Measurements from ENCODE around the gene LRRC28.

LRRC28 gene

GRCh38 chr15:99424978-99425656, 173.8 kb downstream of the LRRC28 start:
- DNase-seq: no peak

- no peak for DNase-seq
Observed at GRCh38 chr15:99425657-99426301, 174.5 kb downstream of the LRRC28 start.

DNA sequence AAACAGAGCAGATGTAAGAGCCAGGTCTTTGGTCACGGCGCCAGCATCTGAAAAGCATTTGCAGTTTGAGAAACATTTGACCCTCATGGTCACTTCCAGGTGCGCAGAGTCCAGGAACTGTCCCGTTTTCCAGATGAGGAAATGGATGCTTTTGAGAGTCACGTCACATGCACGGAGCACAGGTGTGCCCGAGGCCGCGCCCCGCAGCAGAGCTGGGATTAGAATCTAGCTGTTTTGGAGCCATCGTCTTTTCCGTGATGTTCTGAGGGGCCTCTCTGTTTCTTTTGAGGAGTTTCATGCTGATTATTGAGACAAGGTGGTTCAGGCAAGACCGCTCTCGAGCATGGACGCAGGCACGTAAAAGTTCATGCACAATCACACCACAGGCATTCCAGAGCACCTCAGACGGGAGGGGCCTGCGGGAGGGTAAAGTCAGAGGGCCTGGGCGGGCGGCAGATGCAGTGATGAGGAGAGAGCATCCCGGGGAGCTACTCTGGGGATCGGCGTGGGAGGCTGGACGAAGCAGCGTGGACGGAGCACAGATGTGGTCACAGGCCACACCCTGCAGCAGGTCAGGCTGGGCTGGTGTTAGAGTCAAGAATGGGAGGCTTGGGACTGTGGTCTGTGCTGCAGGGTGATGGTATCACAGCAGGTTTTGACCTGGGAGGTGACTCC, 175.3 kb downstream of the LRRC28 start:
- DNase-seq: no peak

DNA sequence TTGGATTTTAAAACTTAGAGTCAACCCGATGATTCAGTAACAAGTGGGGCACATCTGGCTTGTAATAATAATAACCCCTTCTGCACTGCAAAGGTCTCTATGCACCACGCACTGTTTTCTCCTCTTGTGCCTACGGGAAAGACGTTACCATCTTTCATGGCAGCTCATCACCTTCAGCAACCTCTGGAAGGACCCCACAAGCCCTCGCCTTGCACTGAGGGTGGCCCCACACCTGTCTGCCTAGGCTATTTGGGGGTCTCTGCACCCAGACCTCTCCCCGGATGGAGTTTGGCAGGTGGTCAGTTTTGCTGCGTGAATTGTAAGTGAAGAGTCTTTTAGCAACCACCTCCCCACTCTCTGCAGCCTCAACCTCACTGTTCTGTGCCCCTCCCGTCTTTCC, 175.9 kb downstream of the LRRC28 start:
- DNase-seq: no peak

GRCh38 chr15:99427668-99428361, 176.5 kb downstream of the LRRC28 start:
- DNase-seq: no peak

DNA sequence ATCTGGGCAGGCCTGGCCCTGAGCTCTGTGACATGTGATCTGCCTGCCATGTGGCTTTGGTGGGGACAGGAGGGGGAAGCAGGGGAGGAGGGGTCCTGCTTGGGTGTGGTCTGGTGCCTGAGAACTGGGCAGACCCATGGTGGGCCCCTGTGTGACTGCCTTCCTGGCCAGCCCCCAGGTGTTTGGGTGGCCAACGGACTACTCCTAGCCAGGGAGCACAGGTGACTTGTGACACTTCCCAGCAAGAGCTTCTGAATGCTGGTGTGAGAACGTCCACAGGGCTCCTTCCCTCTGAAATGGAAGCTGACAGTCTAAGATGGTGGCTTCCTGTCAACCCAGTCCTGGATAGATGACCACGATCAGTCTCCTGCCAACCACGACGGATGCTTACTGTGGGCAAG, 178.4 kb downstream of the LRRC28 start:
- no peak for DNase-seq

GRCh38 chr15:99430881-99431401, 179.7 kb downstream of the LRRC28 start:
- DNase-seq: no peak

- no peak for DNase-seq
Observed at GRCh38 chr15:99431661-99432091, 180.4 kb downstream of the LRRC28 start.

- DNase-seq: no peak
Observed at GRCh38 chr15:99432271-99433025, 181.2 kb downstream of the LRRC28 start.

DNA sequence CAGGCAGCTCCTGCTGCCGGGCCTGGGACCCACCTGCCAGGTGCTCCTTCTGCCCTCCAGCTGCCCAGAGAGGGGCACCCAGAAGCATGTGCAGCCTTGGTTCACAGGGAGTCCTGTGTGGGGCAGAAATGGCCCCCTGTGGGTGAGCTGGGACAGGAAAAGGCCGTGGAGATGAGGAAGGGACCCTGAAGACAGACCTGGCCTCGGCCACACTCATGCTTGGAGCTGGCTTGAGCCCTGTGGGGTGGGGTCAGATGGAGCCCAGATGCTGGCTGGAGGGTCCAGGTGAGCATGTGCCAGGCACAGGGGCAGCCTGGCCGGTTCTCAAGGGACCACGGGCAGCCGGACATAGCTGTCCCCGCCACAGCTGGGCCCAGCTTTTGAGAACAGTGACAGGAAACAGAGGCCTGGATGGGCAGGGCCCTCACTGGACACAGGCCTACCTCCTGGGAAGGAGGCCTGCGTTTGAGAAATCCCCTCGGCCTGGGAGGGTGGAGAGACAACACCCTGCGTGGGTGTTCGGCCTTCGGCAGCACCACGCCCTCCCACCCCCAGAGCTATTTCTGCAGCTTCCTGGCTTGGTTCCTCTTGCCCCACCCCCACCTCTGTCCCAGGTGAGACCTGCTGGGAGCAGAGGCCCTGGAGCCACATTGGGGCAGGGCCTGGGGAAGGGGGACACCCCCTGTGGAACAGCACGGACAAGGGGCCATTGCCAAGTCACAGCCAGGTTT, 181.9 kb downstream of the LRRC28 start:
- no peak for DNase-seq

- no peak for DNase-seq
Observed at GRCh38 chr15:99433757-99434450, 182.6 kb downstream of the LRRC28 start.

GRCh38 chr15:99434506-99435112, 183.3 kb downstream of the LRRC28 start:
- no peak for DNase-seq

DNA sequence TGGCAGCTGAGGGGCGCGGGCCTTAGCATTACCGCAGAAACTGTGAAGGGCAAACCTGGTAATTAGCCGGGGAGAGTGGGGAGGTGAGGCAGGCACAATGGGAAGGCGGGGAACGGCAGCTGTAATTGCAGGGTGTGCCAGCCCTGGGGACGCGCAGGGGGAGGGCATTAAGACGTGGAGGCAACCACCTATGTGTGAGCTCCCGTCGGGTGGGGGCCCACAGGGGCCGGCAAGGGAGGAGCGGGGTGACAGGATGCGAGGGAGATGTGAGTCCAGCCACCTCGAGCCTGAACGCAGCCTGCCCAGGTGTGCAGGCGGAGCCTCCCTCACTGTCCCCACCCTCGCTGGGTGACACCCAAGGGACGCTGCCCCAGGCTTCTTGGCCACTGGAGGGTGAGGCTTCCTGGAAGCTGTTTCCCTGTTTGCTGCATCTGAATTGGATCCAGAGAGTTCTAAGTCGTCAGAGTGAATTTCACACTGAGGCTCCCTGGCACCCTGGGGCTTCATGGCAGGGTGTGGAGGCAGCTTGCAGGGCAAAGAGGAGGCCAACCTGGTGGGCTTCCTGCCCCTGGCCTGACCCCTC, 183.9 kb downstream of the LRRC28 start:
- no peak for DNase-seq

DNA sequence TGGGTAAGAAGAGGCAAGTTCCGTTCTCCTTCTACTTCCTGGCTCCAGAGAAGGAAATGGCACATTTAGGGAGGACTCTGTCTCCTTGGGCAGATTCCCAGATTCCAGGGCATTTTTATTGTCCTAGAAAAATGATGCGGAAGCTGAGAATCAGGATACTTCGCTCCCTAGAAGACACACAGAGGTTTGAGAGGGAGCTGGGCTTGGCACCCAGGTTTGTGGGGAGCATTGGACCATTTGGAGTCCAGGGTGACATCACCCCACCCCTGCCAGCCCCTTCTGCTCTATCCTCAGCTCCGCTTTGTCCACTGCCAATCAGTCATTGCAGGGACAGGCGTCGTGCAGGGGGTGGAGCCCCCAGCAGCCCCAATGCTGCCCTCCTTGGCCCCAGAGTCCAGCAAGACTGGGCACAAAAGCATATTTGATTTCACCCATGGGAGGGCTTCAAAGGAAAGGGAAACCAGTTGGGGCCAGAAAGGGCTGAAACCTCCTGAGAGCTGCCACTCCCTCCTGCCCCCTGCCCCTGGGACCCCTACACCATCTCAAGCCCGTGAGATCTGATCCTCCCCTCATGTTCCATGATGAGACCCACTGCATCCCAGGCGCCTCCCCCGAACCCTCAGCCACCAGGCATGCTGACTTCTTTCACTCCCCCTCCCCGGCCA, 184.7 kb downstream of the LRRC28 start:
- no peak for DNase-seq

DNA sequence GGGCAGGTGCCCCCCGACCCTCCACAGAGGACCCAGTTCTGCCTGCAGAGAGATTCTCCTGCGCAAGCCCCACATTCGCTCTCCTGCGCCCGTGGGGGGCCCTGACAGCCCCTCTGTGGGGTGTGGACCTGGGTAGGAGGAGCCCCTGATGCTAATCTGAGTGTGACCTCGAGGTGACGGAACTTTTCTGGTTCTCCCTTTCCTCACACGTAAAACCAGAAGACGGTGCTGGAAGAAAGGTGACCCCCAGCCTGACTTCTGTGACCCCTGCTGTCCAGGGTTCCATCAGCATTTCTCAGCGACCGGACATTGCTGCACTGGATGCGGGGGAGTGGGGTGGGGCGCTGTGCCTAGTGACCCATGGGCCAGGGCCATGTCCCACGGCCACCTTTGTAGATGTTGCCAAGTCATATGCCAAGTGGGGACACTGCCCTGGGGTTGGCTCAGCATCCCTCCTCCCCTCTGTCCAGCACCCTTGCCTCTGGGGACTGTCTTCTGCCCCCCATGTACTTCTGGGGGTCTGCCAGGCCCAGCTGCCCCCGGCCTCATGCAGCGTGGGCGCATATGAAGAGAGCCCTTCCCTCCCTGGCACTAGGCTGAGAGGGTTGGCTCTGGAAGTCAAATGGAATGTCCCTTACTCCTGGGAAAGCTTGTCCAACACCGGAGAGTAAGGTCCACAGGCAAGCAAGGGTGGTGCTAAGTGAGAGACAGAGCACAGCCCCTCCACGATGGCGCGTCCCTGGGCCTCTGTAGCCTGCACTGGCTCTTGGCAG, 185.4 kb downstream of the LRRC28 start:
- no peak for DNase-seq

GRCh38 chr15:99437315-99438223, 186.3 kb downstream of the LRRC28 start:
- no peak for DNase-seq

DNA sequence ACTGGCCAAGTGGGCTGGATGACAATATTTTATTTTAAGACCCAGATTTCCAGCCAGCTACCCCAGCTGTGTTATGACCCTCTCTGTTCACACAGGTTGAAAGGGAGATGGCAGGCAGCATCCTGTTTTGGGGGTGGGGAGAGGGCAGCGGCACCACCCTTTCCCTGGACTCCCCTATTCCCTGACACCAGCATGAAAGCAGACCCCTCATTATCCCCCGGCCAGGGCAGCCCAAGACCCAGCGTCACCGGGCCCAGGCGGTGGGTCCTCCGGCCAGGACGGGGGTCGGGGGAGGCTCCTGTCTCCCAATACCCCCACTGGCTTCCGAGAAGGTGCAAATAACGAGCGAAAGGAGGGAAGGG, 186.9 kb downstream of the LRRC28 start:
- DNase-seq: no peak
